Muscle of back (tissue), 11 donors: Measurements from ENCODE around the gene MAGEB17. TPM values are rescaled to one million over a fixed set of nuclear protein-coding genes. Genes with fewer than 3 reads are reported as not detected.

Experiments
- DNase-seq, 3 donors: peaks; one replicate each; pipeline versions ENCODE4 v3.0.0 to v3.0.0-alpha.2; 2013
- polyA plus RNA-seq, 10 donors: library from polyadenylated mRNA; unstranded; fragments of 120-200 nt; gene quantifications; one replicate each; pipeline ENCODE4 v1.2.1, GENCODE V29; 2013; ENCODE audit not compliant: insufficient read length in 10 of 10

Gene MAGEB17
- polyA plus RNA-seq, 10 donors = 0.09 to 0.26 (median 0.20) TPM; not detected in 5

GRCh38 chrX:16208601-16209000, 41.3 kb downstream of the MAGEB17 start:
- no peak for DNase-seq

DNA sequence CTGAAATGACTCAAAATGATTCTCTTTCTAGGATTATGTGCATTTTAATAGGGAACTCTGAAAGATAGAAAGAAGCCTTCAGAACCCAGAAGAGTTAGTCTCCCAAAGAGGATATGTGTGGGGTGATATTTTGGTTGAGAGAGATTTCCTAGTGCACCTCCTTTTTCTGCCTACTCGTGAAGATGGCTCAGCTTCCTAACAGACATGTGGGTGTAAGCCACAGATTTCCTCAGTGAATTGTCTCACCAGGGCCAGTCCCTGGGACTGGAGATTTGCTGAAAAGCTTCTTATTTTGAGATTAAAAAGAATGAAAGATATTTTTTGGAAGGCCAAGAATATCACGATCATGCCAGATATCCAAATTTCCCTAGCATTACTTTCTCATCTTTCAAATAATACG, 42.8 kb downstream of the MAGEB17 start:
- DNase-seq = no peak

DNA sequence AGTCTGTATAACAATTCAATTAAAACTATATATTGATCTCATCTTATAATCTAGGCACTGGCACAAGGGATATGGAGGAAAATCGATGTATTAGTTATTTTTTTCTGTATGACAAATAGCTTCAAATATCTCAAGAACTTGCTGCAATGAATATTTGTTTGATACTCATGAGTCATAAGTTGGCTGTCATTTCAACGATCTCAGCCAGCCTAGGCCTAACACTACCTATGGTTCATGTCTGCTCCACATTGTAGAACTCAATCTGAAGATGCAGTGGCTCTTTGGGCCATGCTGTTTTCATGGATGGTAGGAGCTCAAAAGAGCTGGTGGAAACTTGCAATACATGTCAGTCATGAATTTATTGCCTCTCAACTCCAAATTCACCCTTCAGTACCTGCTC, 44.7 kb downstream of the MAGEB17 start:
- no peak for DNase-seq

DNA sequence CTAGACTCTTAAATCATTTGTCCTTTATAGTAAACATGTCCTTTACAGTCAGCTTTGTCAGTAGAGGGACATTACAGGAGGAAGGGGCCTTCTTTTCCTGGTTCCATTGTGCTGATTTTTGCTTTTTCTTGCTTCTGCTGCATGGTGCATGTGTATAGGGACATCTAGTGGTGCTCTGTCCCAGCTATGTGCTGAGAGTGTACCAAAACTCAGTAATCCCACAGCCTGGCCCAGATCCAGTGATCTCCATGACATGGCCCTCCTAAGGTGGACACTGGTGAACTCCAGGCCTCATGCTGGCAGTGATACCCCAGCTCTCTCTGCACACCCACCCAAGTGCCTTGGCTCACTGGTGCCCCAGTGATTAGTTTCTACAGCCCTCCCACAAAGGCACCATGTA, 45.2 kb downstream of the MAGEB17 start:
- DNase-seq = no peak

GRCh38 chrX:16213961-16214360, 46.7 kb downstream of the MAGEB17 start:
- peak; percentile 6 to 48 (median 14) for DNase-seq

DNA sequence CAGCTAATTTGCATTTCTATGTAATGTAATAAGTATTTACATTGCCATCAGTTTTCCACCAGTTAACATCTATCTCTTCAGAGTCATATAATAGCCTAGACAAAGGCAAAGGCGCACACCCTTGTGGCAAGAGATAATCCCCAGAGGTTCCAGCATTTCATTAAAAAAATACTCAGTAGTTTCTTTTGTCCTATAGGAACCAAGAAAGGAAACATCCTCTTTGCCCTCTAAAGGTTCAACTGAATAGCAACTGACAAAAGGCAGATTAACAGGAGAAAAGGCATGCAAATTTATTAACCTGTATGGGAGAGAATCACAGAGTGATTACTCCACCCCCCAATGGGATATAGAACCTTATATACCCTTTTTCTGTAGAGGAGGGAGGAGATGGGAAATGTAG, 48.4 kb downstream of the MAGEB17 start:
- DNase-seq = no peak

Other genes with a start within 250 kb of the MAGEB17 start
- 1 to 10 TPM in 2 of 10 donors, under 1 TPM in 8; 0.43 to 1.8 (median 0.78) TPM for gene GRPR, start 43.9 kb upstream of the MAGEB17 start, polyA plus RNA-seq